ENCODE measurements around the gene POLR1C.
"Not testable (repeated sequence)": the region's sequence is repeated elsewhere in the genome, so short reads cannot be mapped to it uniquely, and the experiment has no call there.

POLR1C gene

GRCh38 chr6:43516697-43517504, at the start of gene POLR1C, which contains the start of gene YIPF3:
TSS of gene POLR1C (plus strand) at chr6:43517089. CDS start at chr6:43517110, 21 bp downstream.
TSS of gene YIPF3 (minus strand) at chr6:43516926. CDS start at chr6:43516807, 119 bp downstream.
- DNase-seq, result peak; percentile 92 to 97

GRCh38 chr6:43467265-43467664, 49.6 kb upstream of the POLR1C start:
- DNase-seq, result not testable (repeated sequence)

- no peak for DNase-seq
These were observed 49.1 kb upstream of the POLR1C start for GRCh38 chr6:43467752-43468151.

- no peak for DNase-seq
These were observed 48.6 kb upstream of the POLR1C start for GRCh38 chr6:43468240-43468639.

- no peak for DNase-seq
These were observed 47.9 kb upstream of the POLR1C start for GRCh38 chr6:43468748-43469681.

GRCh38 chr6:43469947-43470346, 46.9 kb upstream of the POLR1C start:
- DNase-seq, result no peak

GRCh38 chr6:43471399-43471798, 45.5 kb upstream of the POLR1C start:
- no peak for DNase-seq

GRCh38 chr6:43472515-43472914, 44.4 kb upstream of the POLR1C start:
- DNase-seq, result no peak

GRCh38 chr6:43475516-43475915, 41.4 kb upstream of the POLR1C start:
- DNase-seq, result no peak

GRCh38 chr6:43476746-43477145, 40.1 kb upstream of the POLR1C start:
- DNase-seq, result no peak

GRCh38 chr6:43477235-43478007, 39.5 kb upstream of the POLR1C start, which contains the start of gene TJAP1:
TSS of gene TJAP1 (plus strand) at chr6:43477570. CDS start at chr6:43499002, 21,432 bp downstream.
- DNase-seq, result peak; percentile 99

GRCh38 chr6:43478008-43478372, 38.9 kb upstream of the POLR1C start:
- DNase-seq, result no peak

- no peak for DNase-seq
These were observed 35.8 kb upstream of the POLR1C start for GRCh38 chr6:43481075-43481474.

GRCh38 chr6:43481591-43482236, 35.2 kb upstream of the POLR1C start:
- no peak for DNase-seq

- DNase-seq, result no peak
These were observed 28.1 kb upstream of the POLR1C start for GRCh38 chr6:43488667-43489276.

- no peak for DNase-seq
These were observed 27.4 kb upstream of the POLR1C start for GRCh38 chr6:43489277-43490072.

- no peak for DNase-seq
These were observed 26.4 kb upstream of the POLR1C start for GRCh38 chr6:43490523-43490939.

GRCh38 chr6:43491750-43492661, 24.9 kb upstream of the POLR1C start:
- no peak for DNase-seq

GRCh38 chr6:43492673-43493072, 24.2 kb upstream of the POLR1C start:
- DNase-seq, result no peak

- DNase-seq, result no peak
These were observed 23.7 kb upstream of the POLR1C start for GRCh38 chr6:43493230-43493629.

Measured in stimulated activated CD4-positive, alpha-beta T cell treated with anti-CD3 and anti-CD28 coated beads, Interleukin-2, amount 100 ng/mL, for 48 hours (primary cell).